H1 (cell line): ENCODE measurements around the gene ANAPC15. TPM values are rescaled to one million over a fixed set of nuclear protein-coding genes. Genes with fewer than 3 reads are reported as not detected.

Experiments used
- CTCF ChIA-PET: fragments of 300-600 bp; sonication (Branson Sonifier 250); formaldehyde crosslinking; loops from one replicate; lab custom pipeline; 2021; ENCODE audit not compliant: partially characterized antibody; lab: Charles Lee
- POLR2A ChIA-PET: fragments of 300-600 bp; sonication (Branson Sonifier 250); formaldehyde crosslinking; loops from one replicate; lab custom pipeline; 2021; ENCODE audit warnings: inconsistent platforms; ENCODE audit not compliant: partially characterized antibody; lab: Charles Lee
- DNase-seq, 2 experiments: peaks; one replicate each; pipeline versions ENCODE4 v3.0.0 to v3.0.0-alpha.2; 2010 to 2022; ENCODE audit warnings: low spot score in 2 of 2, low read depth in 1 of 2, mixed read lengths in 1 of 2
- FAIRE-seq: peaks from 2 replicates; lab custom pipeline; 2011; peaks lifted over from hg19 to GRCh38; lab: Jason Lieb, UNC
- H2AFZ ChIP-seq: 2 replicates; pipeline ENCODE4 v1.8.1; 2012; ENCODE audit warnings: low read length, inconsistent platforms
- H2AK5ac ChIP-seq: 2 replicates; pipeline ENCODE4 v1.6.1; 2013; ENCODE audit warnings: low read depth, low read length
- H2BK120ac ChIP-seq: replicated peaks from 2 replicates; pipeline ENCODE3; 2013; ENCODE audit warnings: low read depth, low read length, inconsistent platforms
- H2BK12ac ChIP-seq: 2 replicates; pipeline ENCODE4 v1.6.1; 2013; ENCODE audit warnings: low read depth, low read length
- H2BK15ac ChIP-seq: 2 replicates; pipeline ENCODE4 v1.6.1; 2013; ENCODE audit warnings: low read length
- H2BK20ac ChIP-seq: 2 replicates; pipeline ENCODE4 v1.6.1; 2013; ENCODE audit warnings: low read length
- H2BK5ac ChIP-seq: 2 replicates; pipeline ENCODE4 v1.6.1; 2013; ENCODE audit warnings: low read depth, low read length
- H3K14ac ChIP-seq: 2 replicates; pipeline ENCODE4 v1.6.1; 2013; ENCODE audit warnings: inconsistent platforms; ENCODE audit not compliant: insufficient read length
- H3K18ac ChIP-seq: 2 replicates; pipeline ENCODE4 v1.6.1; 2013; ENCODE audit warnings: low read length; ENCODE audit errors: extremely low read depth
- H3K23ac ChIP-seq: 2 replicates; pipeline ENCODE4 v1.6.1; 2013; ENCODE audit warnings: inconsistent platforms; ENCODE audit not compliant: insufficient read length
- H3K23me2 ChIP-seq: 2 replicates; pipeline ENCODE4 v1.6.1; 2013; ENCODE audit warnings: low read depth, low read length
- H3K27ac ChIP-seq: 2 replicates; pipeline ENCODE4 v1.6.1; 2011; ENCODE audit warnings: low read depth, low read length, inconsistent platforms
- H3K27me3 ChIP-seq, 4 experiments: replicated peaks in 1 of 4; 1 replicate in 1 of 4; 2 replicates in 3 of 4; pipeline versions ENCODE4 v1.6.1 to v1.8.1; 2011 to 2013; ENCODE audit warnings: low read length in 3 of 4, mild to moderate bottlenecking in 3 of 4, inconsistent platforms in 2 of 4, mixed read lengths in 2 of 4, moderate library complexity in 1 of 4; ENCODE audit not compliant: control insufficient read depth in 3 of 4, insufficient read depth in 3 of 4; ENCODE audit errors: extremely low read depth in 1 of 4
- H3K36me3 ChIP-seq, 4 experiments: 2 replicates each; pipeline versions ENCODE4 v1.6.1 to v1.8.1; 2011 to 2013; ENCODE audit warnings: mild to moderate bottlenecking in 4 of 4, low read length in 3 of 4, moderate library complexity in 2 of 4, control low read depth in 1 of 4, inconsistent platforms in 1 of 4; ENCODE audit not compliant: insufficient read depth in 4 of 4, control insufficient read depth in 2 of 4
- H3K4ac ChIP-seq: replicated peaks from 2 replicates; pipeline ENCODE3; 2013; ENCODE audit warnings: low read length, low read depth, mixed read lengths, inconsistent platforms; ENCODE audit not compliant: insufficient read length
- H3K4me1 ChIP-seq, 4 experiments: replicated peaks in 1 of 4; 1 replicate in 1 of 4; 2 replicates in 3 of 4; pipeline versions ENCODE4 v1.6.1 to v1.8.1; 2011 to 2013; ENCODE audit warnings: low read length in 3 of 4, inconsistent platforms in 2 of 4, mixed read lengths in 1 of 4; ENCODE audit not compliant: insufficient read depth in 4 of 4, control insufficient read depth in 3 of 4
- H3K4me2 ChIP-seq, 2 experiments: 2 replicates each; pipeline versions ENCODE4 v1.6.1 to v1.8.1; 2011 to 2013; ENCODE audit warnings: low read depth in 2 of 2, low read length in 2 of 2, control low read depth in 1 of 2, inconsistent platforms in 1 of 2, mild to moderate bottlenecking in 1 of 2; ENCODE audit not compliant: insufficient read depth in 1 of 2
- H3K4me3 ChIP-seq, 4 experiments: fragments of 200-600, 300-600 bp in 1 of 4; sonication (generic), shearing (Covaris generic), sonication (Bioruptor Twin) in 1 of 4; 2 replicates each; pipeline versions ENCODE4 v1.5.1 to v1.8.1; 2011 to 2016; ENCODE audit warnings: low read length in 4 of 4, low read depth in 3 of 4, control low read depth in 2 of 4, inconsistent platforms in 2 of 4, mild to moderate bottlenecking in 2 of 4, mixed read lengths in 1 of 4, moderate library complexity in 1 of 4; ENCODE audit not compliant: insufficient read depth in 2 of 4; ENCODE audit errors: extremely low read depth in 1 of 4
- H3K56ac ChIP-seq: replicated peaks from 2 replicates; pipeline ENCODE3; 2013; ENCODE audit warnings: low read depth, mild to moderate bottlenecking, mixed read lengths, low read length, inconsistent platforms; ENCODE audit not compliant: insufficient read length
- H3K79me1 ChIP-seq: 2 replicates; pipeline ENCODE4 v1.6.1; 2013; ENCODE audit warnings: low read depth, low read length, control low read depth
- H3K79me2 ChIP-seq, 2 experiments: 2 replicates each; pipeline versions ENCODE4 v1.6.1 to v1.8.1; 2012 to 2013; ENCODE audit warnings: low read length in 2 of 2, mild to moderate bottlenecking in 2 of 2, inconsistent platforms in 1 of 2; ENCODE audit not compliant: insufficient read depth in 2 of 2, control insufficient read depth in 1 of 2
- H3K9ac ChIP-seq, 4 experiments: replicated peaks in 1 of 4; 1 replicate in 1 of 4; 2 replicates in 3 of 4; pipeline versions ENCODE4 v1.6.1 to v1.8.1; 2011 to 2013; ENCODE audit warnings: low read depth in 3 of 4, low read length in 3 of 4, control low read depth in 2 of 4, mild to moderate bottlenecking in 2 of 4, moderate library complexity in 2 of 4, inconsistent platforms in 1 of 4; ENCODE audit errors: extremely low read depth in 1 of 4
- H3K9me3 ChIP-seq, 2 experiments: 2 replicates each; pipeline versions ENCODE4 v1.6.1 to v1.8.1; 2012 to 2013; ENCODE audit warnings: mild to moderate bottlenecking in 2 of 2, moderate library complexity in 2 of 2, control low read depth in 1 of 2, inconsistent platforms in 1 of 2, low read depth in 1 of 2, low read length in 1 of 2, mixed read lengths in 1 of 2; ENCODE audit not compliant: insufficient read depth in 2 of 2
- H4K20me1 ChIP-seq, 2 experiments: replicated peaks in 1 of 2; 2 replicates each; pipeline versions ENCODE3 to v1.8.1; 2011 to 2013; ENCODE audit warnings: inconsistent platforms in 2 of 2, low read length in 2 of 2, mild to moderate bottlenecking in 1 of 2; ENCODE audit not compliant: insufficient read depth in 2 of 2, control insufficient read depth in 1 of 2
- H4K5ac ChIP-seq: 2 replicates; pipeline ENCODE4 v1.6.1; 2013; ENCODE audit warnings: low read length, low read depth, mixed read lengths, inconsistent platforms; ENCODE audit not compliant: insufficient read length
- H4K8ac ChIP-seq: 2 replicates; pipeline ENCODE4 v1.8.0; 2013; ENCODE audit warnings: mild to moderate bottlenecking, moderate library complexity, low read length, inconsistent platforms; ENCODE audit not compliant: insufficient read depth; ENCODE audit errors: extremely low read depth
- H4K91ac ChIP-seq: replicated peaks from 2 replicates; pipeline ENCODE3; 2013; ENCODE audit warnings: low read length, mixed read lengths, inconsistent platforms; ENCODE audit not compliant: insufficient read length
- BRCA1 ChIP-seq: IDR thresholded peaks from 2 replicates; pipeline ENCODE4 v1.6.1; 2012; ENCODE audit warnings: low read depth, low read length, improper control_type of control experiment
- CHD1 ChIP-seq: IDR thresholded peaks from 2 replicates; pipeline ENCODE4 v1.6.1; 2012; ENCODE audit warnings: low read depth, low read length, improper control_type of control experiment
- JUN ChIP-seq: IDR thresholded peaks from 2 replicates; pipeline ENCODE4 v1.6.1; 2011; ENCODE audit warnings: low read depth, mild to moderate bottlenecking, improper control_type of control experiment, low read length
- KDM5A ChIP-seq: fragments of 200-600 bp; IDR thresholded peaks from 2 replicates; pipeline ENCODE4 v1.7.1; 2012; ENCODE audit warnings: mild to moderate bottlenecking, low read length, inconsistent platforms, mixed read lengths
- POLR2AphosphoS5 ChIP-seq: IDR thresholded peaks from 2 replicates; pipeline ENCODE4 v1.6.1; 2011; ENCODE audit warnings: low read depth, low read length
- SRF ChIP-seq: IDR thresholded peaks from 2 replicates; pipeline ENCODE4 v1.6.1; 2011; ENCODE audit warnings: mild to moderate bottlenecking, low read depth, low read length, moderate library complexity
- TAF7 ChIP-seq: optimal IDR thresholded peaks from 2 replicates; pipeline ENCODE3; 2011; ENCODE audit warnings: low read depth, mild to moderate bottlenecking, inconsistent platforms, low read length, moderate library complexity, borderline replicate concordance
- TBP ChIP-seq: IDR thresholded peaks from 2 replicates; pipeline ENCODE4 v1.6.1; 2011; ENCODE audit warnings: low read depth, low read length, improper control_type of control experiment
- TCF12 ChIP-seq: IDR thresholded peaks from 2 replicates; pipeline ENCODE4 v1.6.1; 2011; ENCODE audit warnings: low read depth, mild to moderate bottlenecking, low read length
- TEAD4 ChIP-seq: IDR thresholded peaks from 2 replicates; pipeline ENCODE4 v1.6.1; 2012; ENCODE audit warnings: low read depth, low read length, inconsistent platforms, mixed read lengths
- YY1 ChIP-seq: IDR thresholded peaks from 2 replicates; pipeline ENCODE4 v1.6.1; 2011; ENCODE audit warnings: low read depth, mild to moderate bottlenecking, low read length
- WGBS, 2 experiments: shearing (Covaris generic) in 1 of 2; methylation state at CpG; one replicate each; pipeline versions ENCODE4 v1.1.6 to v1.1.7; 2013 to 2015; ENCODE audit warnings: low lambda C conversion rate in 2 of 2, mixed read lengths in 2 of 2, inconsistent platforms in 1 of 2, low coverage in 1 of 2, missing lambda C conversion rate in 1 of 2; ENCODE audit not compliant: insufficient replicate concordance in 2 of 2, insufficient coverage in 1 of 2, insufficient read length in 1 of 2; ENCODE audit errors: extremely low coverage in 1 of 2, missing lambda C conversion rate in 1 of 2; 5-methylcytosine and 5-hydroxymethylcytosine counted together
- polyA plus RNA-seq, 7 experiments: library from polyadenylated mRNA; depleted of rRNA in 3 of 7; stranded (reverse) in 5 of 7; unstranded in 2 of 7; fragments of >200 nt in 5 of 7; fragments of 200-250 nt in 2 of 7; gene quantifications; 1 replicate in 5 of 7; 2 replicates in 1 of 7; 4 replicates in 1 of 7; pipeline versions ENCODE4 v1.2.1 to v1.2.3, GENCODE V29; 2011 to 2013; ENCODE audit warnings: missing spikeins in 2 of 7, mixed read lengths in 2 of 7
- total RNA-seq: library from RNA; stranded (reverse); fragmentation: NEBNext Ultra II Directional; extraction: Animal tissue kit (Norgen Biotek cat#: 25700); gene quantifications from 2 replicates; pipeline ENCODE4 v1.2.1, GENCODE V29; 2021

Gene ANAPC15
- total and polyA plus RNA-seq, 2 of the 8 experiments (the other 6 are each of a cell fraction or from before 2014, with no cell fraction given), result 66.2 to 74.9 TPM

- H3K56ac ChIP-seq, result no peak overlapping the region
- ChIA-PET POLR2A (interaction anchor here (0.9 kb wide), 1 partner anchor 11 kb away, joined by 4 read pairs; the partner anchor contains the start of gene ANAPC15), CTCF (interaction anchor here (0.9 to 4.8 kb wide), 2 partner anchors 10 to 21 kb away, joined by 3 to 22 read pairs; no protein-coding TSS in a partner anchor)
- H3K14ac ChIP-seq, result no peak overlapping the region
- H3K4me1 ChIP-seq, result no peaks in the 10 kb centered on the region
- H3K36me3 ChIP-seq, result no peaks in the 10 kb centered on the region
- H2AFZ ChIP-seq, result no peak overlapping the region
- H3K79me1 ChIP-seq, result no peaks in the 10 kb centered on the region
- 84% methylated on average over 3 of the region's 3 CpGs; no CpG with 5 or more reads in 1 of the 2 experiments for WGBS, 2 experiments
- TF ChIP-seq BRCA1, result no peak
- TF ChIP-seq CHD1, result no peak
- no peak for TF ChIP-seq KDM5A
- no peak for TF ChIP-seq TEAD4
- no peak for TF ChIP-seq SRF
- no peak for TF ChIP-seq TBP
- no peak for TF ChIP-seq TAF7
- no peak for TF ChIP-seq YY1
- TF ChIP-seq JUN, result no peak
- no peak for TF ChIP-seq POLR2AphosphoS5
- no peak for TF ChIP-seq TCF12
- no peaks in the 10 kb centered on the region for H3K79me2 ChIP-seq
- H2BK20ac ChIP-seq, result no peak overlapping the region
- peaks cover 0 to 6% (median 0%) of the 10 kb centered on the region in 4 experiments; a peak in 2 of 7 replicates for H3K27me3 ChIP-seq
- no peaks in the 10 kb centered on the region for H4K20me1 ChIP-seq
- H3K23ac ChIP-seq, result no peak overlapping the region
- H3K18ac ChIP-seq, result no peak overlapping the region
- H4K5ac ChIP-seq, result no peak overlapping the region
- H2BK120ac ChIP-seq, result no peak overlapping the region
- no peak overlapping the region for H2BK15ac ChIP-seq
- no peak overlapping the region for H3K4ac ChIP-seq
- H3K27ac ChIP-seq, result no peak overlapping the region
- no peak overlapping the region for H4K8ac ChIP-seq
- no peaks in the 10 kb centered on the region for H3K23me2 ChIP-seq
- FAIRE-seq (no peak), DNase-seq (no peak)
- peaks cover 3 to 5% of the 10 kb centered on the region in 2 experiments for H3K9me3 ChIP-seq
- no peak overlapping the region for H4K91ac ChIP-seq
- no peak overlapping the region for H2BK5ac ChIP-seq
- H3K4me3 ChIP-seq, result no peak overlapping the region
- no peak overlapping the region for H2BK12ac ChIP-seq
- H3K4me2 ChIP-seq, result no peak overlapping the region
- no peak overlapping the region for H3K9ac ChIP-seq
- no peak overlapping the region for H2AK5ac ChIP-seq
Observed at GRCh38 chr11:72123117-72123653, 10.7 kb upstream of the ANAPC15 start.
